Stimulated activated effector memory CD8-positive, alpha-beta T cell treated with anti-CD3 and anti-CD28 coated beads, Interleukin-12 subunit alpha, Interleukin-12 subunit beta, amount 100 ng/mL, for 72 hours (primary cell): ENCODE measurements around the gene DMAC2.
"Not testable (repeated sequence)": the region's sequence is repeated elsewhere in the genome, so short reads cannot be mapped to it uniquely, and the experiment has no call there.

Experiments used
- ATAC-seq: fragments of 150-1000 bp; cut with Tn5 transposase; 2 replicates; pipeline ENCODE4 v1.10.0; 2021
- DNase-seq, 2 donors: peaks; one replicate each; pipeline ENCODE4 v3.0.0; 2021 to 2022; ENCODE audit warnings: low spot score in 2 of 2
- H3K27ac Mint-ChIP-seq: one replicate; pipeline ENCODE4 v1.8.0; 2022; ENCODE audit warnings: mild to moderate bottlenecking, mixed read lengths
- H3K36me3 Mint-ChIP-seq: one replicate; pipeline ENCODE4 v1.8.0; 2022; ENCODE audit warnings: mild to moderate bottlenecking, mixed read lengths
- H3K4me1 Mint-ChIP-seq: one replicate; pipeline ENCODE4 v1.8.0; 2022; ENCODE audit warnings: mixed read lengths
- H3K4me3 Mint-ChIP-seq: one replicate; pipeline ENCODE4 v1.8.0; 2022; ENCODE audit warnings: mild to moderate bottlenecking, mixed read lengths
- H3K9me3 Mint-ChIP-seq: one replicate; pipeline ENCODE4 v1.8.0; 2022; ENCODE audit warnings: mixed read lengths

Gene DMAC2

DNA sequence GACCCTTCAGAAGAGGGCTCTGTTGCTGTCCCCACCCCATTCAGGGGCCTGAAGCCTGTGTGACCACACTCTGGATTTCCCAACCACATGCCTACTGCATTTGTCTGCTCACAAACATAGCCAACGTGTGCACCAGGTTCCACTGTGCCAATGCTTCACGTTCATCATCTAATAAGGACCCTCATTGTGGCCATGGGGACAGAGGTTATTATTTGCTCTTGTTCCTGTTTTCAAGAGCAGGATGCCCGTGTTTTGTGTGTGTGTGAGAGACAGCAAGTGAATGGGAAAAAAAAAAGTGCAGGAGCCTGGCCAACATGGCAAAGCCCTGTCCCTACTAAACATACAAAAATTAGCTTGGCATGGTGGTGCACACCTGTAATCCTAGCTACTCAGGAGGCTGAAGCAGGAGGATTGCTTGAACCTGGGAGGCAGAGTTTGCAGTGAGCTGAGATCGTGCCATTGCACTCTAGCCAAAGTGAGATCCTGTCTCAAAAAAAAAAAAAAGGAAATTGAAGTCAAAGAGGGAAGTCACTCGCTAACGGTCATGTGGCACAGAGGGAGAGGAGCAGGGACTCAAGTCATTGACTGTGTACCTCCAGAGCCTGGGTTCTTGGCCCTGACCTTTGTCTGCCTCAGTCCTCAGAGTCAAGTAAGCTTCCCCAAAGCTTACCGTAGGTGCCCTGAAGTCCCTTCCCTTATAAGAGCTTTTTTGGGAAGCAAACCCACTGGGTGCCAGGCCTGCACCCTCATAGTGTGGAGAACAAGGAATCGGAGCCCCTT is 19.4 kb downstream of the DMAC2 start:
- no peak for ATAC-seq
- H3K4me3 Mint-ChIP-seq, result no peak overlapping the region
- peaks cover 75% of the 10 kb centered on the region for H3K36me3 Mint-ChIP-seq
- no peak for DNase-seq
- peak overlapping the region; percentile 83 for H3K27ac Mint-ChIP-seq
- H3K9me3 Mint-ChIP-seq, result no peaks in the 10 kb centered on the region
- H3K4me1 Mint-ChIP-seq, result peaks cover 18% of the 10 kb centered on the region

DNA sequence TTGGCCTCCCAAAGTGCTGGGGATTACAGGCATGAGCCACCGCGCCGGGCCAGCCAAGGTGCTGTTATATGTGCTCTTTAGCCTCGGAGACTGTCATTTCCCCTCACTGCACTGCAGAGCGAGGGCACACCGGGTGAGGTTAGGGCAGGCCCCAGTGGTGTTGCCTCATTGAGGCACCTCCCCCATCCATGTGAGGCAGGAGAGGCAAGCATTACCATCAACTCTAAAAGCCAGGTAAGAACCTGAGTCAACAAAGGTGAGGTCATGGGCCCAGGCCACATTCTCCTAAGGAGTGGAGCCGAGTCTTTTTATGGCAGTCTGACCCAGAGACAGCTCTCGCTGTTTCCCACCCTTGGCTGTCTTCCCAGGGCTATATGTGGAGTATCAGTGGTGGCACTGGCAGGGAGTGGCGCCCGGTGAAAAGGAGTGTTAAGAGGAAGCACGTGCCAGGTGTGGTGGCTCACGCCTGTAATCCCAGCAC is 23.5 kb downstream of the DMAC2 start:
- Mint-ChIP-seq H3K36me3 (peaks cover 85% of the 10 kb centered on the region), H3K9me3 (no peaks in the 10 kb centered on the region), H3K4me3 (no peak overlapping the region), H3K27ac (no peak overlapping the region), H3K4me1 (peaks cover 5% of the 10 kb centered on the region)
- ATAC-seq (no peak), DNase-seq (no peak)

DNA sequence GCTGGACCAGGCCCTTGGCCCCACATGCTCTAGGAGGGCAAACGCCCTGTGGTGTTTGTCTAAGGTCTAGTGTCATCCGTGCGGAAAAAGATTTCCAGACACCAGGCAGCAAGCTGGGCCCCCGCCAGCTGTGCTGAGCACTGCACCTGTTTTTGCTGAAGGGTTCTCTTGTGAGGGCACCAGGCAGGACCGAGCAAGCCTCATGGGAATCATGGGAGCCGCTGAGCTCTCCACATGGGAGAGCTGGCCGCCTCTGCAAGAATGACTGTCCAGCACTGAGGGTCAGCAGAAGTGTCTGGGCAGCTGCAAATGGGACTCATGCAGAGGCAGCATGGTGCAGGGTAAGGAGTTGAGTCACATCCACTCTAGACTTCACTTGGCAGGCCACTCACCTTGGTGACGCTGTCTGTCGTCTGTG is 24.5 kb downstream of the DMAC2 start:
- no peaks in the 10 kb centered on the region for H3K9me3 Mint-ChIP-seq
- peaks cover 1% of the 10 kb centered on the region for H3K4me1 Mint-ChIP-seq
- ATAC-seq (no peak), DNase-seq (no peak)
- no peak overlapping the region for H3K4me3 Mint-ChIP-seq
- no peak overlapping the region for H3K27ac Mint-ChIP-seq
- H3K36me3 Mint-ChIP-seq, result peaks cover 76% of the 10 kb centered on the region

- Mint-ChIP-seq H3K27ac (no peak overlapping the region), H3K36me3 (peaks cover 72% of the 10 kb centered on the region), H3K9me3 (no peaks in the 10 kb centered on the region), H3K4me3 (no peak overlapping the region), H3K4me1 (peaks cover 8% of the 10 kb centered on the region)
- ATAC-seq (no peak), DNase-seq (no peak)
These were observed 25.3 kb downstream of the DMAC2 start for GRCh38 chr19:41414461-41414860.

DNA sequence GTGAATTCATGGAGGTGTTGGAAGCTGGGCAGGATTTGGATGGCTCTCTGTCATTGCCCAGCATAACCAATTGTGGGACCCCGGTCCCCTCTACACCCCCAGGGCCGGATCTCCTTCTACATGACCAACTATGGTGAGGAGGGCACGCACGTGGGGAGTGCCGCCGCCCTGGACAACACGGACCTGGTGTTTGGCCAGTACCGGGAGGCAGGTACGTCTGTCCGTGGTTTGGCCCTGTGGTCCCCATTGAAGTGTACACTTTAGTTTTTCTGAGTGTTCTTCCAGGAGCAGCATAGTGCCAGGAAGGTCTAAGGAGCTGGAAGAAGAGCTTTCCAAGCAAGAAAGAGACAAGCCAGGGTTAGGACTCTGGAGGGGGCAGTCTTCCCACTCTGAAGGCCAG is 25.8 kb downstream of the DMAC2 start:
- DNase-seq (no peak), ATAC-seq (no peak)
- Mint-ChIP-seq H3K36me3 (peaks cover 67% of the 10 kb centered on the region), H3K4me1 (peaks cover 13% of the 10 kb centered on the region), H3K4me3 (no peak overlapping the region), H3K27ac (peak overlapping the region; percentile 48), H3K9me3 (no peaks in the 10 kb centered on the region)

- peak overlapping the region; percentile 14 for H3K27ac Mint-ChIP-seq
- ATAC-seq (no peak), DNase-seq (no peak)
- peaks cover 57% of the 10 kb centered on the region for H3K36me3 Mint-ChIP-seq
- H3K4me3 Mint-ChIP-seq, result no peak overlapping the region
- no peaks in the 10 kb centered on the region for H3K9me3 Mint-ChIP-seq
- H3K4me1 Mint-ChIP-seq, result peaks cover 15% of the 10 kb centered on the region
These were observed 26.8 kb downstream of the DMAC2 start for GRCh38 chr19:41412953-41413352.

DNA sequence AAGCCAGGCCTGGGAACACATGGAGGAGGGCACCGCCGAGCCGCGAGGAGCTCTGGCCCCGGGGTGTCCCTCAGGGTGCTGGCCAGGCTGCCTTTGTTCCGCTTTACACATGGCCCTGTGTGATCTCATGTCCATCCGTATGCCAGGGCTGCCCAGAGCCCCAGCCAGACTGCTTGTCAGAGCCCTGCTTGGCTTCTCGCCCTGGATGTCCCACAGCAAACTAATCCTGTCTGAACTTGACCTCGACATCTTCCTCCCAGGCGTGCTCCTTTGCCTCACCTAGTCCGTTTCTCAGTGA is 27.8 kb downstream of the DMAC2 start:
- DNase-seq (no peak), ATAC-seq (no peak)
- Mint-ChIP-seq H3K4me3 (no peak overlapping the region), H3K9me3 (no peaks in the 10 kb centered on the region), H3K27ac (no peak overlapping the region), H3K4me1 (peaks cover 15% of the 10 kb centered on the region), H3K36me3 (peaks cover 47% of the 10 kb centered on the region)

DNA sequence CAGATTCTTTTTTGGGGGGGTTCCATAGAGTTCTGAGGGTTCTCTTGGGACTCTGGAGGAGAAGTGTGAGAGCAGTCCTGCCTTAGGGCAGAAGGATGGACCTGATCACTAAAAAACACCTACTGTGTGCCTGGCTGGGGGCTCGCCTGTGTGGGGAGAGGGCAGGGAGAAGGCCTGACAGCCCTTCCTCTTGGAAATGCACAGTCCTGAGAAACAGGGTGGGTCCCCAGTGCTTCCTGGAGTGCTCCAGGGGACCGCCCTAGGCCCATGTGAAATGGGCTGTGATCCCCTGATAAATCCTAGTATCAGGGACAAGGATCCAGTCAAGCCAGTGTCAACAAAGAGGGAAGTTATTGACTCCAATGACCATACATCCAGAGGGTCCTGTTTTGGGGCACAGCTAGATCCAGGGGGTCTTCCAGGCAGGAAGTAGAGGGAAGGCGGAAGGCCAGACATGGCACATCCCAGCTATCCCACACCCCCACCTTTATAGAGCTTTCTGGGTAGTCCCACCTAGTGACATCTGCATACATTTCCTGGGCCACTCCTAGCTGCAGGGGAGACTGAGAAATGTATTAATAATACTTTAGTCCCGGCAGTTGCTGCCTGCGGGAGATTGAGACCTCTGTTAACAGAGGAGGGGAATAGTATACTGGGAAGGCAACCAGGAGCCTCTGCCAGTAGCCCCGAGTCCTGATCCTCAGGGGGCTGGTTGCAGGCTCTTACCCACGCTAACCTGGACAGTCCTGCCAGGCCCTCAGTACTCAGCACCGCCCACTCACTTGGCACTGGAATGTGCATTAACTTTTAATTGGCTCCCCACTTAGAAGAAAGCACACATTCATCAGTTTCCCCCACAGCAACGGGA is 28.4 kb downstream of the DMAC2 start:
- H3K4me1 Mint-ChIP-seq, result peaks cover 15% of the 10 kb centered on the region
- H3K4me3 Mint-ChIP-seq, result no peak overlapping the region
- H3K9me3 Mint-ChIP-seq, result no peaks in the 10 kb centered on the region
- DNase-seq (no peak), ATAC-seq (no peak)
- peaks cover 42% of the 10 kb centered on the region for H3K36me3 Mint-ChIP-seq
- peak overlapping the region; percentile 50 for H3K27ac Mint-ChIP-seq

DNA sequence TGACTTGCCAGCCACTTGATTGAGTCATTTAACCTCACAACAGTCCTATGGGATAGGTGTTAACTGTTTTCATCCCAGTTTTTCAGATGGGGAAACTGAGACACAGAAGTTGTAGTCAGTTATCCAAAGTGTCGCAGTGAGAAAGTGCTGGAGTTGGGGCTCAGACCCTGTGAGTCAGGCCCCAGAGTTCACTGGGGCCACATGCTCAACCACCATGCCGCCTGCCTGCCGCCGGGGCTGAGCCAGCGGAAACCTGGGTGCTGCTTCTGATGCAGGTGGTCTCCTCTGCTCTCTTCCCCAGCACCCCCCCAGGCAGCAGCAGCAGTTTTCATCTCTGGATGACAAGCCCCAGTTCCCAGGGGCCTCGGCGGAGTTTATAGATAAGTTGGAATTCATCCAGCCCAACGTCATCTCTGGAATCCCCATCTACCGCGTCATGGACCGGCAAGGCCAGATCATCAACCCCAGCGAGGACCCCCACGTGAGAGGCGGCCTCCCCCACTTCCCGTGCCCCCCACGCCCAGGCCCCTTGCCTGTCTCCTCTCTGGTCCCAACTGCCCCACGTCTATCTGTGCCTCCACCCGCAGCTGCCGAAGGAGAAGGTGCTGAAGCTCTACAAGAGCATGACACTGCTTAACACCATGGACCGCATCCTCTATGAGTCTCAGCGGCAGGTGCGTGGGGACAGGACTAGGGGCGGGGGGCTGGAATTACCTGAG is 29.2 kb downstream of the DMAC2 start:
- H3K9me3 Mint-ChIP-seq, result no peaks in the 10 kb centered on the region
- DNase-seq (no peak), ATAC-seq (no peak)
- peaks cover 15% of the 10 kb centered on the region for H3K4me1 Mint-ChIP-seq
- peaks cover 33% of the 10 kb centered on the region for H3K36me3 Mint-ChIP-seq
- no peak overlapping the region for H3K4me3 Mint-ChIP-seq
- H3K27ac Mint-ChIP-seq, result peak overlapping the region; percentile 53

- peak overlapping the region; percentile 53 for H3K27ac Mint-ChIP-seq
- H3K4me1 Mint-ChIP-seq, result peaks cover 15% of the 10 kb centered on the region
- no peaks in the 10 kb centered on the region for H3K9me3 Mint-ChIP-seq
- H3K36me3 Mint-ChIP-seq, result peaks cover 27% of the 10 kb centered on the region
- no peak overlapping the region for H3K4me3 Mint-ChIP-seq
- ATAC-seq, result no peak
- DNase-seq, result no peak
These were observed 30.4 kb downstream of the DMAC2 start for GRCh38 chr19:41409288-41409687.

DNA sequence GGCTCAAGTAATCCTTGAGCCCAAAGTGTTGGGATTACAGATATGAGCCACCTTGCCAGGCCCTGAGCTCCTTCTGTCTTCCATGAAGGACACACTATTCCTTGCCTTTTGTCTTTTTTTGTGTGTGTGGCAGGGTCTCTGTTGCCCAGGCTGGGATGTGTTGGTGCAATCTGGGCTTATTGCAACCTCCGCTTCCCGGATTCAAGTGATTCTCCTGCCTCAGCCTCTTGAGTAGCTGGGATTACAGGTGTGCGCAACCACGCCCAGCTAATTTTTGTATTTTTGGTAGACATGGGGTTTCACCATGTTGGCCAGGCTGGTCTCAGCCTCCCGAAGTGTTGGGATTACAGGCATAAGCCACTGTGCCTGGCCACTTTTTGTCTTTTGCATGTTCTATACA is 30.9 kb downstream of the DMAC2 start:
- H3K4me1 Mint-ChIP-seq, result peaks cover 15% of the 10 kb centered on the region
- H3K36me3 Mint-ChIP-seq, result peaks cover 23% of the 10 kb centered on the region
- H3K4me3 Mint-ChIP-seq, ATAC-seq, H3K9me3 Mint-ChIP-seq, DNase-seq: not testable (repeated sequence)
- peak overlapping the region; percentile 53 for H3K27ac Mint-ChIP-seq

- H3K36me3 Mint-ChIP-seq, result peaks cover 19% of the 10 kb centered on the region
- DNase-seq (no peak), ATAC-seq (no peak)
- peaks cover 15% of the 10 kb centered on the region for H3K4me1 Mint-ChIP-seq
- no peak overlapping the region for H3K27ac Mint-ChIP-seq
- no peak overlapping the region for H3K4me3 Mint-ChIP-seq
- no peaks in the 10 kb centered on the region for H3K9me3 Mint-ChIP-seq
These were observed 31.5 kb downstream of the DMAC2 start for GRCh38 chr19:41408256-41408655.

- Mint-ChIP-seq H3K4me1 (peaks cover 15% of the 10 kb centered on the region), H3K27ac (no peak overlapping the region), H3K4me3 (no peak overlapping the region), H3K9me3 (no peaks in the 10 kb centered on the region), H3K36me3 (peaks cover 16% of the 10 kb centered on the region)
- ATAC-seq (no peak), DNase-seq (no peak)
These were observed 32.4 kb downstream of the DMAC2 start for GRCh38 chr19:41407271-41407670.

DNA sequence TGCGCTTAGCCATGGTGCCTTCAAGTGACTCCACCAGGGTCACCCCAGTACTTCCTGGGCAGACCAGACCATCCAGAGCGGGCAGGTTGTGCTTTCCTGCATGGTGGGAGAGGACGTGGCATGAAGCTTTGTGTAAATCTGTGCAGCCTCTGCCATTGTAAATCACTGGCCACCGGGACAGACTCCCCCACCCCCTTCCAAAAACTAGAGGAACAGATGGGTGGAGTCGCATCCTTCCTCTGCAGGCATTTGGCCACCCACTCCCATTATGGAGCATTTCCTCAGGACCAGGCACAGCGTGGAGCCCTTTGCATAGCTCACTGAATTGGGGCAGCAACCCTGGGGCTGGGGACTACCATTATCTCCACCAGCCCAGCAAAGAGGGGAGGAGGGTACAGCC is 33.9 kb downstream of the DMAC2 start:
- ATAC-seq, result no peak
- Mint-ChIP-seq H3K36me3 (peaks cover 21% of the 10 kb centered on the region), H3K4me1 (peaks cover 25% of the 10 kb centered on the region), H3K4me3 (no peak overlapping the region), H3K9me3 (no peaks in the 10 kb centered on the region), H3K27ac (no peak overlapping the region)
- no peak for DNase-seq

GRCh38 chr19:41403181-41403970 is 36.3 kb downstream of the DMAC2 start:
- DNase-seq, result no peak
- H3K9me3 Mint-ChIP-seq, result no peaks in the 10 kb centered on the region
- peak overlapping the region; percentile 26 for H3K27ac Mint-ChIP-seq
- ATAC-seq, result no peak
- peaks cover 16% of the 10 kb centered on the region for H3K36me3 Mint-ChIP-seq
- H3K4me1 Mint-ChIP-seq, result peaks cover 25% of the 10 kb centered on the region
- no peak overlapping the region for H3K4me3 Mint-ChIP-seq
